ENCODE data around the gene NDE1. TPM values are rescaled to one million over a fixed set of nuclear protein-coding genes. Genes with fewer than 3 reads are reported as not detected.
"Not testable (repeated sequence)": the region's sequence is repeated elsewhere in the genome, so short reads cannot be mapped to it uniquely, and the experiment has no call there.

NDE1 gene
- total and polyA plus RNA-seq, 8 donors = 37.1 to 71.7 (median 50.7) TPM

GRCh38 chr16:15652293-15653001 is 2.4 kb downstream of the NDE1 start:
- no peak overlapping the region for H3K27ac ChIP-seq
- DNase-seq = no peak
- H3K9me3 ChIP-seq = no peaks in the 10 kb centered on the region
- H3K4me3 ChIP-seq = no peak overlapping the region
- TF ChIP-seq CTCF (IDR thresholded peaks at IDR 0.05) = no peak
- intact Hi-C loops (cut with DNase I) = no loop called here
- no peaks in the 10 kb centered on the region for H3K36me3 ChIP-seq
- H3K4me1 ChIP-seq = peaks cover 3 to 33% of the 10 kb centered on the region in 2 donors
- ATAC-seq = no peak
- H3K27me3 ChIP-seq = no peaks in the 10 kb centered on the region

- no peak overlapping the region for H3K4me3 ChIP-seq
- DNase-seq (peak in 1 of 4 donors; percentile 63), ATAC-seq (no peak)
- no peaks in the 10 kb centered on the region for H3K27me3 ChIP-seq
- H3K27ac ChIP-seq = no peak overlapping the region
- intact Hi-C loops (cut with DNase I) = no loop called here
- no peaks in the 10 kb centered on the region for H3K36me3 ChIP-seq
- TF ChIP-seq CTCF (IDR thresholded peaks at IDR 0.05) = no peak
- H3K9me3 ChIP-seq = no peaks in the 10 kb centered on the region
- H3K4me1 ChIP-seq = peaks cover 3 to 33% of the 10 kb centered on the region in 2 donors
These were observed 3.2 kb downstream of the NDE1 start for GRCh38 chr16:15653227-15653626.

- H3K9me3 ChIP-seq = no peaks in the 10 kb centered on the region
- DNase-seq = no peak
- TF ChIP-seq CTCF (IDR thresholded peaks at IDR 0.05) = no peak
- H3K36me3 ChIP-seq = no peaks in the 10 kb centered on the region
- no peak overlapping the region for H3K4me3 ChIP-seq
- H3K27me3 ChIP-seq = no peaks in the 10 kb centered on the region
- intact Hi-C loops (cut with DNase I) = no loop called here
- H3K27ac ChIP-seq = no peak overlapping the region
- H3K4me1 ChIP-seq = peaks cover 3 to 26% of the 10 kb centered on the region in 2 donors
- ATAC-seq = no peak
These were observed 4.5 kb downstream of the NDE1 start for GRCh38 chr16:15654591-15654990.

GRCh38 chr16:15655561-15655960 is 5.5 kb downstream of the NDE1 start:
- ATAC-seq; intact Hi-C loops (cut with DNase I); DNase-seq: not testable (repeated sequence)

GRCh38 chr16:15658149-15658548 is 8.1 kb downstream of the NDE1 start:
- ATAC-seq = no peak
- H3K4me1 ChIP-seq = no peaks in the 10 kb centered on the region
- H3K4me3 ChIP-seq = no peak overlapping the region
- no peak overlapping the region for H3K27ac ChIP-seq
- TF ChIP-seq CTCF (IDR thresholded peaks at IDR 0.05) = no peak
- no peak for DNase-seq
- intact Hi-C loops (cut with DNase I) = no loop called here
- no peaks in the 10 kb centered on the region for H3K36me3 ChIP-seq
- H3K27me3 ChIP-seq = no peaks in the 10 kb centered on the region
- no peaks in the 10 kb centered on the region for H3K9me3 ChIP-seq

More at GRCh38 chr16:15655561-15655960, 5.5 kb downstream of the NDE1 start:
- H3K9me3 ChIP-seq, H3K36me3 ChIP-seq, H3K27me3 ChIP-seq, H3K27ac ChIP-seq, H3K4me3 ChIP-seq: not testable (repeated sequence)
- H3K4me1 ChIP-seq = peaks cover 3 to 24% of the 10 kb centered on the region in 2 donors

- Histone ChIP-seq H3K9me3 (no peaks in the 10 kb centered on the region), H3K4me3 (no peak overlapping the region), H3K4me1 (no peaks in the 10 kb centered on the region), H3K27me3 (no peaks in the 10 kb centered on the region), H3K36me3 (no peaks in the 10 kb centered on the region), H3K27ac (no peak overlapping the region)
- intact Hi-C loops (cut with DNase I) = no loop called here
- no peak for ATAC-seq
- no peak for TF ChIP-seq CTCF (IDR thresholded peaks at IDR 0.05)
- no peak for DNase-seq
These were observed 8.5 kb downstream of the NDE1 start for GRCh38 chr16:15658556-15658955.
